Trophoblast cell (in vitro differentiated cells and primary cell): Measurements from ENCODE around the gene MCF2L2.

Experiments used
- DNase-seq, 2 donors: peaks; one replicate each; pipeline ENCODE4 v3.0.0-alpha.2; 2016
- H2AFZ ChIP-seq: 2 replicates; pipeline ENCODE4 v1.6.1; 2013; ENCODE audit warnings: low read length, moderate library complexity, mild to moderate bottlenecking; ENCODE audit not compliant: insufficient read depth, poor library complexity
- H2AK5ac ChIP-seq: 2 replicates; pipeline ENCODE4 v1.6.1; 2013; ENCODE audit warnings: mild to moderate bottlenecking, low read length
- H2BK120ac ChIP-seq: 2 replicates; pipeline ENCODE4 v1.6.1; 2013; ENCODE audit warnings: low read length, mild to moderate bottlenecking, moderate library complexity; ENCODE audit not compliant: insufficient read depth, poor library complexity
- H2BK12ac ChIP-seq: 2 replicates; pipeline ENCODE4 v1.6.1; 2013; ENCODE audit warnings: mild to moderate bottlenecking, low read length, moderate library complexity
- H2BK5ac ChIP-seq: 2 replicates; pipeline ENCODE4 v1.6.1; 2013; ENCODE audit warnings: low read length, low read depth, moderate library complexity, mild to moderate bottlenecking; ENCODE audit not compliant: poor library complexity
- H3K14ac ChIP-seq: 2 replicates; pipeline ENCODE4 v1.6.1; 2013; ENCODE audit warnings: mild to moderate bottlenecking, low read length
- H3K18ac ChIP-seq: 2 replicates; pipeline ENCODE4 v1.6.1; 2013; ENCODE audit warnings: mild to moderate bottlenecking, low read length
- H3K23ac ChIP-seq: 2 replicates; pipeline ENCODE4 v1.6.1; 2013; ENCODE audit warnings: low read length
- H3K27ac ChIP-seq: 2 replicates; pipeline ENCODE4 v1.5.1; 2013; ENCODE audit warnings: low read depth, mild to moderate bottlenecking, inconsistent platforms, low read length, moderate library complexity
- H3K27me3 ChIP-seq: 2 replicates; pipeline ENCODE4 v1.6.1; 2013; ENCODE audit warnings: inconsistent platforms, mild to moderate bottlenecking, low read length, moderate library complexity; ENCODE audit not compliant: insufficient read depth
- H3K36me3 ChIP-seq, 2 experiments: 1 replicate in 1 of 2; 2 replicates in 1 of 2; pipeline ENCODE4 v1.6.1; 2013; ENCODE audit warnings: low read length in 2 of 2, mild to moderate bottlenecking in 2 of 2, moderate library complexity in 1 of 2; ENCODE audit not compliant: insufficient read depth in 2 of 2, control insufficient read depth in 1 of 2
- H3K4ac ChIP-seq: 2 replicates; pipeline ENCODE4 v1.6.1; 2013; ENCODE audit warnings: low read depth, mild to moderate bottlenecking, low read length, moderate library complexity
- H3K4me1 ChIP-seq, 2 experiments: 1 replicate in 1 of 2; 2 replicates in 1 of 2; pipeline ENCODE4 v1.6.1; 2013; ENCODE audit warnings: low read length in 2 of 2, mild to moderate bottlenecking in 2 of 2, moderate library complexity in 1 of 2; ENCODE audit not compliant: insufficient read depth in 2 of 2, control insufficient read depth in 1 of 2
- H3K4me2 ChIP-seq: 2 replicates; pipeline ENCODE4 v1.6.1; 2013; ENCODE audit warnings: inconsistent platforms, mild to moderate bottlenecking, low read length, moderate library complexity
- H3K4me3 ChIP-seq: 2 replicates; pipeline ENCODE4 v1.5.1; 2013; ENCODE audit warnings: mild to moderate bottlenecking, low read depth, low read length, inconsistent platforms
- H3K79me1 ChIP-seq: one replicate; pipeline ENCODE4 v1.6.1; 2013; ENCODE audit warnings: low read length
- H3K79me2 ChIP-seq: 2 replicates; pipeline ENCODE4 v1.6.1; 2013; ENCODE audit warnings: low read length, mild to moderate bottlenecking; ENCODE audit not compliant: control insufficient read depth, insufficient read depth, poor library complexity
- H3K9ac ChIP-seq: 2 replicates; pipeline ENCODE4 v1.6.1; 2013; ENCODE audit warnings: mild to moderate bottlenecking, low read length
- H3K9me3 ChIP-seq: 2 replicates; pipeline ENCODE4 v1.6.1; 2013; ENCODE audit warnings: low read depth, mild to moderate bottlenecking, control low read depth, inconsistent platforms, low read length; ENCODE audit not compliant: insufficient read depth
- H4K12ac ChIP-seq: 2 replicates; pipeline ENCODE4 v1.6.1; 2013; ENCODE audit warnings: low read depth, mild to moderate bottlenecking, low read length, moderate library complexity
- H4K8ac ChIP-seq: 2 replicates; pipeline ENCODE4 v1.6.1; 2013; ENCODE audit warnings: low read depth, mild to moderate bottlenecking, low read length, moderate library complexity
- H4K91ac ChIP-seq: one replicate; pipeline ENCODE4 v1.6.1; 2013; ENCODE audit warnings: low read depth, mild to moderate bottlenecking, low read length, moderate library complexity
- WGBS: extraction: QIAGEN DNeasy Blood & Tissue Kit; methylation state at CpG from one replicate; pipeline ENCODE4 v1.1.7; 2013; ENCODE audit warnings: missing lambda C conversion rate; ENCODE audit not compliant: insufficient read length, insufficient coverage; ENCODE audit errors: extremely low coverage; 5-methylcytosine and 5-hydroxymethylcytosine counted together

The MCF2L2 gene

DNA sequence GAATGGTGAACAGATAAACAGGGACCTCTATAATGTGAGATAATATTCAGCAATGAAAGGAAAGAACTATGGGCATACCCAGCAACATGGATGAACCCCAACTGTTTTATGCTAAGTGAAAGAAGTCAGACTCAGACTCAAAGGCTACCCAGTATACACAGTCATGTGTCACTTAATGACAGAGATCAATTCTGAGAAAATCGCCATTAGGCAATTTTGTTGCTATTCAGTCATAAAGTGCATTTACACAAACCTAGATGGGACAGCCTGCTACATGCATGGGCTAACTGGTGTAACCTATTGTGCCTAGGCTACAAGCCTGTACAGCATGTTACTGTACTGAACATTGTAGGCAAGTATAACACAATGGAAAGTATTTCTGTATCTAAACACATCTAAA is 98.9 kb downstream of the MCF2L2 start:
- no peak overlapping the region for H2AFZ ChIP-seq
- no peaks in the 10 kb centered on the region for H3K79me2 ChIP-seq
- no peaks in the 10 kb centered on the region for H3K27me3 ChIP-seq
- DNase-seq: no peak
- no peak overlapping the region for H3K4me3 ChIP-seq
- H2BK5ac ChIP-seq: no peak overlapping the region
- no peak overlapping the region for H4K12ac ChIP-seq
- no peaks in the 10 kb centered on the region for H3K36me3 ChIP-seq
- H2AK5ac ChIP-seq: no peak overlapping the region
- WGBS: no CpG with 5 or more reads among the region's 1 CpG
- no peaks in the 10 kb centered on the region for H3K9me3 ChIP-seq
- no peak overlapping the region for H2BK120ac ChIP-seq
- H3K18ac ChIP-seq: no peak overlapping the region
- H3K23ac ChIP-seq: no peak overlapping the region
- no peak overlapping the region for H3K4me2 ChIP-seq
- H3K4me1 ChIP-seq: no peaks in the 10 kb centered on the region
- H3K14ac ChIP-seq: no peak overlapping the region
- H2BK12ac ChIP-seq: no peak overlapping the region
- no peak overlapping the region for H3K27ac ChIP-seq
- no peaks in the 10 kb centered on the region for H3K79me1 ChIP-seq
- no peak overlapping the region for H4K8ac ChIP-seq
- H4K91ac ChIP-seq: no peak overlapping the region
- H3K9ac ChIP-seq: no peak overlapping the region
- no peak overlapping the region for H3K4ac ChIP-seq

DNA sequence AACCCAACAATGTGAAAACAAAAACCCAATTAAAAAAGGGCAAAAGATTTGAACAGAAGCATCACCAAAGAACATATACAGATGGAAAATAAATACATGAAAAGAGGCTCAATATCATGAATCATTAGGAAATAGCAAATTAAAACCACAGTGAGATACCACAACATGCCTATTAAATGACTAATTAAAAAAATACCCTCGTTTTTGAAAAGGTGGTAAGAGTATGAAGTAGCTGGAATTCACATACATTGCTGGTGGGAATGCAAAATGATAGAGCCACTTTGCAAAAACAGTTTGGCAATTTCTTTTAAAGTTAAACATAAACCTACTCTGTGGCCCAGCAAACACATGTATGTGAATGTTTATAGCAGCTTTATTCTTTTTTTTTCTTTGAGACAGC is 99.6 kb downstream of the MCF2L2 start:
- H3K14ac ChIP-seq: no peak overlapping the region
- H4K91ac ChIP-seq: no peak overlapping the region
- H3K4me2 ChIP-seq: no peak overlapping the region
- H3K9ac ChIP-seq: no peak overlapping the region
- no peak overlapping the region for H3K23ac ChIP-seq
- H3K9me3 ChIP-seq: no peaks in the 10 kb centered on the region
- H3K79me2 ChIP-seq: no peaks in the 10 kb centered on the region
- no peak overlapping the region for H2BK12ac ChIP-seq
- no peaks in the 10 kb centered on the region for H3K36me3 ChIP-seq
- no peaks in the 10 kb centered on the region for H3K27me3 ChIP-seq
- H2AK5ac ChIP-seq: no peak overlapping the region
- H3K79me1 ChIP-seq: no peaks in the 10 kb centered on the region
- H3K4me3 ChIP-seq: no peak overlapping the region
- H4K12ac ChIP-seq: no peak overlapping the region
- no CpG with 5 or more reads among the region's 1 CpG for WGBS
- no peak overlapping the region for H3K18ac ChIP-seq
- no peak overlapping the region for H2AFZ ChIP-seq
- H3K4me1 ChIP-seq: no peaks in the 10 kb centered on the region
- no peak overlapping the region for H2BK5ac ChIP-seq
- no peak overlapping the region for H4K8ac ChIP-seq
- no peak overlapping the region for H3K4ac ChIP-seq
- H3K27ac ChIP-seq: no peak overlapping the region
- no peak overlapping the region for H2BK120ac ChIP-seq
- no peak for DNase-seq

DNA sequence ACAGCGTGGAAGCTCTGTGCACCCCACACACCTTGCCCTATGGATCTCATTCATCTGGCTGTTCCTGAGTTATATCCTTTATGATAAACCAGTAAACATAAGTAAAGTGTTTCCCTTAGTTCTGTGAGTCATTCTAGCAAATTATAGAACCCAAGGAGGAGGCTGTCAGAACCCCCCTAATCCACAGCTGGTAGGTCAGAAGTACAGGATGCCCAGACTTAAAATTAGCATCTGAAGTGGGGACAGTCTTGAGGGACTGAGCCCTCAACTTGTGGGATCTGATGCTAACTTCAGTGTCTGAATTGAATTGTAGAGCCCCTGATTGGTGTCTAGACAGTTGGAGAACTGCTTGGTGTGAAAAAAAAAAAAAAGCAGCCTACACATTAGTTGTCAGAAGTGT is 100.3 kb downstream of the MCF2L2 start:
- no peak overlapping the region for H3K18ac ChIP-seq
- H2BK12ac ChIP-seq: no peak overlapping the region
- no peaks in the 10 kb centered on the region for H3K27me3 ChIP-seq
- no peak overlapping the region for H3K4me2 ChIP-seq
- H2AFZ ChIP-seq: no peak overlapping the region
- DNase-seq: no peak
- no peaks in the 10 kb centered on the region for H3K4me1 ChIP-seq
- no peak overlapping the region for H3K4me3 ChIP-seq
- no peaks in the 10 kb centered on the region for H3K36me3 ChIP-seq
- H2BK5ac ChIP-seq: no peak overlapping the region
- no CpG with 5 or more reads among the region's 1 CpG for WGBS
- H3K23ac ChIP-seq: no peak overlapping the region
- no peak overlapping the region for H4K12ac ChIP-seq
- H2BK120ac ChIP-seq: no peak overlapping the region
- H3K4ac ChIP-seq: no peak overlapping the region
- H4K8ac ChIP-seq: no peak overlapping the region
- no peak overlapping the region for H3K9ac ChIP-seq
- no peaks in the 10 kb centered on the region for H3K79me2 ChIP-seq
- no peak overlapping the region for H3K14ac ChIP-seq
- no peaks in the 10 kb centered on the region for H3K9me3 ChIP-seq
- H2AK5ac ChIP-seq: no peak overlapping the region
- H3K79me1 ChIP-seq: no peaks in the 10 kb centered on the region
- H3K27ac ChIP-seq: no peak overlapping the region
- H4K91ac ChIP-seq: no peak overlapping the region

DNA sequence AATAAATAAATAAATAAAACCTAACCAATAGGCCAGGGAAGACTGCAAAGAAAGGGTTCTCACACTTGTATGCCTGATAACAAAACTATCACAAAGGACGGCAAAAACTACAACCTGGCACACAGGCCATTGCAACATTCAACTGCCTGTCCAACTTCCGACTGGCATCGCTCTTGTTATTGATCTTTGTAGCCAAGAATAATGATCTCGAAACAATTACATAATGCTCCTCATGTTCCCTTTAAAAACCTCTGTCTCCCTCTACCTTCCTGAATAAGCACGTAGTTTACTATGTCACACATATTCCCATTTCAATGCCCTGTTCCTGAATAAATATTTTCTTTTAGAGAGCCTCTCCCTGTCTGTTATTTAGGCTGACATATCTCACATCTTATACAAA is 101.1 kb downstream of the MCF2L2 start:
- Histone ChIP-seq H2AK5ac (no peak overlapping the region), H3K79me1 (no peaks in the 10 kb centered on the region), H3K4me3 (no peak overlapping the region), H3K27ac (no peak overlapping the region), H4K8ac (no peak overlapping the region), H4K91ac (no peak overlapping the region), H3K4me1 (no peaks in the 10 kb centered on the region), H3K27me3 (no peaks in the 10 kb centered on the region), H2BK120ac (no peak overlapping the region), H3K9me3 (no peaks in the 10 kb centered on the region), H3K14ac (no peak overlapping the region), H3K4ac (no peak overlapping the region), H2BK12ac (no peak overlapping the region), H3K18ac (no peak overlapping the region), H3K9ac (no peak overlapping the region), H3K23ac (no peak overlapping the region), H2BK5ac (no peak overlapping the region), H2AFZ (no peak overlapping the region), H4K12ac (no peak overlapping the region), H3K79me2 (no peaks in the 10 kb centered on the region), H3K36me3 (no peaks in the 10 kb centered on the region), H3K4me2 (no peak overlapping the region)
- no peak for DNase-seq
- WGBS: no CpG with 5 or more reads among the region's 5 CpGs
